Natural killer cell (primary cell): ENCODE data around the gene SNAP47. TPM values are rescaled to one million over a fixed set of nuclear protein-coding genes. Genes with fewer than 3 reads are reported as not detected.
A peak's percentile ranks its signal among the peaks of the same experiment; 100 is the strongest.

ENCODE experiments used
- ATAC-seq, 3 donors: fragments of 150-1000 bp in 2 of 3; fragments of 200-7000 bp in 1 of 3; cut with Tn5 transposase; 1 replicate in 1 of 3; 2 replicates in 2 of 3; pipeline ENCODE4 v1.10.0; 2021; ENCODE audit warnings: mild to moderate bottlenecking in 2 of 3, moderate library complexity in 2 of 3
- DNase-seq, 2 donors: peaks; one replicate each; pipeline versions ENCODE4 v3.0.0 to v3.0.0-alpha.2; 2013 to 2021; ENCODE audit warnings: mixed read lengths in 1 of 2
- H3K27ac ChIP-seq: one replicate; pipeline ENCODE4 v1.5.1; 2013; ENCODE audit warnings: mild to moderate bottlenecking, low read length
- H3K27me3 ChIP-seq: one replicate; pipeline ENCODE4 v1.6.1; 2013; ENCODE audit warnings: low read length; ENCODE audit not compliant: control insufficient read depth, insufficient read depth
- H3K36me3 ChIP-seq: one replicate; pipeline ENCODE4 v1.6.1; 2013; ENCODE audit warnings: low read length; ENCODE audit not compliant: control insufficient read depth, insufficient read depth
- H3K4me1 ChIP-seq: one replicate; pipeline ENCODE4 v1.6.1; 2013; ENCODE audit warnings: low read length; ENCODE audit not compliant: control insufficient read depth, insufficient read depth
- H3K4me3 ChIP-seq: one replicate; pipeline ENCODE4 v1.5.1; 2013; ENCODE audit warnings: low read length
- H3K9me3 ChIP-seq: one replicate; pipeline ENCODE4 v1.6.1; 2013; ENCODE audit warnings: low read length; ENCODE audit not compliant: control insufficient read depth, insufficient read depth
- H3K27ac Mint-ChIP-seq, 2 donors: one replicate each; pipeline ENCODE4 v1.8.0; 2022; ENCODE audit warnings: mild to moderate bottlenecking in 2 of 2, mixed read lengths in 2 of 2, moderate library complexity in 1 of 2
- H3K27me3 Mint-ChIP-seq, 2 donors: one replicate each; pipeline ENCODE4 v1.8.0; 2022; ENCODE audit warnings: low read depth in 2 of 2, mixed read lengths in 2 of 2
- H3K36me3 Mint-ChIP-seq: one replicate; pipeline ENCODE4 v1.8.0; 2022; ENCODE audit warnings: mixed read lengths
- H3K4me1 Mint-ChIP-seq, 2 donors: one replicate each; pipeline ENCODE4 v1.8.0; 2022; ENCODE audit warnings: mixed read lengths in 2 of 2
- H3K4me3 Mint-ChIP-seq: one replicate; pipeline ENCODE4 v1.8.0; 2022; ENCODE audit warnings: mild to moderate bottlenecking, moderate library complexity, mixed read lengths
- H3K9me3 Mint-ChIP-seq, 2 donors: one replicate each; pipeline ENCODE4 v1.8.0; 2022; ENCODE audit warnings: mixed read lengths in 2 of 2
- CTCF ChIP-seq: fragments of 200-600 bp; IDR thresholded peaks from one replicate; pipeline ENCODE4 v1.8.0; 2022; ENCODE audit warnings: antibody characterized with exemption
- WGBS: methylation state at CpG from one replicate; pipeline ENCODE4 v1.1.7; 2013; ENCODE audit warnings: missing lambda C conversion rate; ENCODE audit not compliant: insufficient coverage; 5-methylcytosine and 5-hydroxymethylcytosine counted together
- intact Hi-C: fragments of 100-400 bp; cut with micrococcal nuclease; formaldehyde crosslinking; loops from one replicate; pipeline ENCODE4 v1.14.2; 2022
- total RNA-seq, 4 donors: library from RNA; stranded (reverse); fragments of 120-200 nt in 1 of 4; gene quantifications; one replicate each; pipeline versions ENCODE4 v1.2.3 to v1.2.4, GENCODE V29; 2013 to 2022

SNAP47 gene
- total RNA-seq, 3 donors from 2014 or later (not counting 1 experiment from before 2014, with no cell fraction given): 19.0 to 24.2 (median 23.1) TPM

- Histone ChIP-seq H3K4me3 (no peak overlapping the region), H3K27me3 (peaks cover 30% of the 10 kb centered on the region), H3K27ac (no peak overlapping the region), H3K9me3 (no peaks in the 10 kb centered on the region), H3K4me1 (peaks cover 31% of the 10 kb centered on the region), H3K36me3 (peaks cover 5% of the 10 kb centered on the region)
- no peaks in the 10 kb centered on the region for H3K36me3 Mint-ChIP-seq
- ATAC-seq (no peak), DNase-seq (peak in 1 of 2 donors; percentile 41)
- intact Hi-C loops: no loop called here
- H3K4me1 Mint-ChIP-seq: peaks cover 8 to 27% of the 10 kb centered on the region in 2 donors
- H3K27me3 Mint-ChIP-seq: peaks cover 31 to 32% of the 10 kb centered on the region in 2 donors
- no peak for TF ChIP-seq CTCF
- 84% methylated on average over 12 of the region's 13 CpGs for WGBS
- no peak overlapping the region for H3K27ac Mint-ChIP-seq
- H3K9me3 Mint-ChIP-seq: no peaks in the 10 kb centered on the region
- H3K4me3 Mint-ChIP-seq: no peak overlapping the region
These were observed 50.0 kb downstream of the SNAP47 start for GRCh38 chr1:227785094-227785804.

- intact Hi-C loops: no loop called here
- no peak overlapping the region for H3K27ac ChIP-seq
- peaks cover 31 to 32% of the 10 kb centered on the region in 2 donors for H3K27me3 Mint-ChIP-seq
- no peak for TF ChIP-seq CTCF
- H3K4me3 ChIP-seq: no peak overlapping the region
- H3K9me3 ChIP-seq: no peaks in the 10 kb centered on the region
- H3K36me3 Mint-ChIP-seq: no peaks in the 10 kb centered on the region
- no peak overlapping the region for H3K27ac Mint-ChIP-seq
- WGBS: 85% methylated on average over 19 of the region's 19 CpGs
- H3K4me1 Mint-ChIP-seq: peaks cover 8 to 27% of the 10 kb centered on the region in 2 donors
- ATAC-seq (no peak), DNase-seq (no peak)
- H3K9me3 Mint-ChIP-seq: no peaks in the 10 kb centered on the region
- peaks cover 30% of the 10 kb centered on the region for H3K27me3 ChIP-seq
- peaks cover 3% of the 10 kb centered on the region for H3K36me3 ChIP-seq
- peaks cover 31% of the 10 kb centered on the region for H3K4me1 ChIP-seq
- peak overlapping the region; percentile 37 for H3K4me3 Mint-ChIP-seq
These were observed 50.8 kb downstream of the SNAP47 start for GRCh38 chr1:227785805-227786671.

GRCh38 chr1:227786673-227787512 lies 51.7 kb downstream of the SNAP47 start:
- 52% methylated on average over 45 of the region's 45 CpGs for WGBS
- Mint-ChIP-seq H3K4me3 (peak overlapping the region; percentile 87), H3K9me3 (no peaks in the 10 kb centered on the region), H3K27ac (peak overlapping the region in 1 of 2 donors; percentile 67), H3K36me3 (no peaks in the 10 kb centered on the region), H3K4me1 (peaks cover 8 to 27% of the 10 kb centered on the region in 2 donors), H3K27me3 (peaks cover 31 to 32% of the 10 kb centered on the region in 2 donors)
- intact Hi-C loops: no loop called here
- Histone ChIP-seq H3K36me3 (peaks cover 2% of the 10 kb centered on the region), H3K4me1 (peaks cover 31% of the 10 kb centered on the region), H3K27me3 (peaks cover 30% of the 10 kb centered on the region), H3K4me3 (peak overlapping the region; percentile 34), H3K9me3 (no peaks in the 10 kb centered on the region), H3K27ac (no peak overlapping the region)
- no peak for TF ChIP-seq CTCF
- peak in 1 of 2 donors; percentile 31 for DNase-seq
- no peak for ATAC-seq
